GM12891 (cell line): Measurements from ENCODE around the gene RPH3AL.

Experiments used
- DNase-seq: peaks from one replicate; pipeline ENCODE4 v3.0.0; 2011; ENCODE audit warnings: low spot score; ENCODE audit not compliant: insufficient read length
- FAIRE-seq: peaks from 2 replicates; lab custom pipeline; 2011; peaks lifted over from hg19 to GRCh38; lab: Jason Lieb, UNC
- PAX5 ChIP-seq: IDR thresholded peaks from 2 replicates; pipeline ENCODE4 v1.6.1; 2011; ENCODE audit warnings: low read length, moderate library complexity, mild to moderate bottlenecking; ENCODE audit not compliant: insufficient read depth, severe bottlenecking
- POLR2A ChIP-seq: IDR thresholded peaks from 2 replicates; pipeline ENCODE4 v1.6.1; 2011; ENCODE audit warnings: low read depth, low read length, control low read depth
- POLR2AphosphoS5 ChIP-seq: IDR thresholded peaks from 2 replicates; pipeline ENCODE4 v1.6.1; 2011; ENCODE audit warnings: low read depth, low read length, control low read depth
- POU2F2 ChIP-seq: IDR thresholded peaks from 2 replicates; pipeline ENCODE4 v1.6.1; 2011; ENCODE audit warnings: low read depth, mild to moderate bottlenecking, control low read depth, low read length, moderate library complexity
- SPI1 ChIP-seq: IDR thresholded peaks from 2 replicates; pipeline ENCODE4 v1.6.1; 2011; ENCODE audit warnings: low read depth, low read length, control low read depth
- TAF1 ChIP-seq: IDR thresholded peaks from 2 replicates; pipeline ENCODE4 v1.6.1; 2011; ENCODE audit warnings: low read depth, low read length, control low read depth

RPH3AL gene

GRCh38 chr17:231966-232807 lies 120.4 kb downstream of the RPH3AL start:
- TF ChIP-seq PAX5 (no peak), SPI1 (no peak), POLR2AphosphoS5 (no peak), TAF1 (no peak), POU2F2 (no peak), POLR2A (no peak)
- FAIRE-seq (no peak), DNase-seq (no peak)

GRCh38 chr17:231191-231965 lies 121.2 kb downstream of the RPH3AL start:
- TF ChIP-seq POLR2AphosphoS5 (no peak), PAX5 (no peak), TAF1 (no peak), POU2F2 (no peak), SPI1 (no peak), POLR2A (no peak)
- DNase-seq (no peak), FAIRE-seq (no peak)

DNA sequence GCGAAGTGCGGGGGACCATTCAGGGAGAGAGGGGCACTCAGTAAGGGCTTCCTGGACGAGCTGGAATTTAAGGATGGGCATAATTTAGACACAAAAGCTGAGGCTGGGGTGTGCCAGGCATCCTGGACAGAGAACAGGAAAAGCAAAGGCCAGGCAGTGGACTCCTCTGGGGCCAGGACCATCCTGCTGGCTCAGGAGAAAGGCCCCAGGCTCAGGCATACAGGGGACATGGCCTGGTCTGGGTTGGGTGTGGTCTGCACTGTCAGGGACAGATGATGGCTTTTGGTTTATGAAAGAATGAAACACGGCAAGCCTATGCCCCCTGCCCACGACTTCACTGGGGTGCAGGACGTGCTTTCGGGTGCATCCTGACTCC lies 122.2 kb downstream of the RPH3AL start:
- no peak for TF ChIP-seq PAX5
- TF ChIP-seq POLR2AphosphoS5 = no peak
- TF ChIP-seq POLR2A = no peak
- TF ChIP-seq POU2F2 = no peak
- TF ChIP-seq TAF1 = no peak
- no peak for TF ChIP-seq SPI1
- no peak for FAIRE-seq
- no peak for DNase-seq

GRCh38 chr17:229709-230394 lies 122.8 kb downstream of the RPH3AL start:
- DNase-seq (no peak), FAIRE-seq (no peak)
- TF ChIP-seq POU2F2 = no peak
- TF ChIP-seq TAF1 = no peak
- TF ChIP-seq POLR2A = no peak
- TF ChIP-seq POLR2AphosphoS5 = no peak
- TF ChIP-seq PAX5 = no peak
- no peak for TF ChIP-seq SPI1

GRCh38 chr17:228951-229708 lies 123.5 kb downstream of the RPH3AL start:
- TF ChIP-seq POLR2A = no peak
- no peak for TF ChIP-seq TAF1
- TF ChIP-seq SPI1 = no peak
- no peak for TF ChIP-seq POLR2AphosphoS5
- no peak for DNase-seq
- FAIRE-seq = no peak

- DNase-seq (no peak), FAIRE-seq (no peak)
- TF ChIP-seq POLR2A (no peak), TAF1 (no peak), POLR2AphosphoS5 (no peak), SPI1 (no peak), POU2F2 (no peak), PAX5 (no peak)
Measured at GRCh38 chr17:227946-228615, 124.5 kb downstream of the RPH3AL start.

- TF ChIP-seq POLR2AphosphoS5 = no peak
- TF ChIP-seq SPI1 = no peak
- no peak for TF ChIP-seq POLR2A
- no peak for TF ChIP-seq POU2F2
- DNase-seq = no peak
- no peak for FAIRE-seq
Measured at GRCh38 chr17:227078-227945, 125.3 kb downstream of the RPH3AL start.
